GM12874 (cell line): ENCODE results near the gene NOP14.

Experiments used
- CTCF ChIP-seq: IDR thresholded peaks from 2 replicates; pipeline ENCODE4 v1.5.1; 2011; ENCODE audit warnings: low read depth, mild to moderate bottlenecking, control low read depth, low read length, moderate library complexity; ENCODE audit not compliant: insufficient read depth

The NOP14 gene

GRCh38 chr4:2995546-2996265, 32.5 kb upstream of the NOP14 start:
- TF ChIP-seq CTCF: no peak

DNA sequence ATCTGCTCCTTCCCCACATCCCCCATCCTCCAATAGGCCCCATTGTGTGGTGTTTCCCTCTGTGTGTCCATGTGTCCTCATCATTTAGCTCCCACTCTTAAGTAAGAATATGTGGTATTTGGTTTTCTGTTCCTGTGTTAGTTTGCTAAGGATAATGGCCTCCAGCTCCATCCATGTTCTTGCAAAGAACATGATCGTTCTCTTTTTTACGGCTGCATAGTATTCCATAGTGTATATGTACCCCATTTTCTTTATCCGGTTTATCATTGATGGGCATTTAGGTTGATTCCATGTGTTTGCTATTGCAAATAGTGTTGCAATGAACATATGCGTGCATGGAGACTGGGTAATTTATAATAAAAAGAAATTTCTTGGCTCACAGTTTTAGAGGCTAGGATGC, 31.7 kb upstream of the NOP14 start:
- no peak for TF ChIP-seq CTCF

GRCh38 chr4:2991243-2991642, 28.0 kb upstream of the NOP14 start:
- TF ChIP-seq CTCF: no peak

DNA sequence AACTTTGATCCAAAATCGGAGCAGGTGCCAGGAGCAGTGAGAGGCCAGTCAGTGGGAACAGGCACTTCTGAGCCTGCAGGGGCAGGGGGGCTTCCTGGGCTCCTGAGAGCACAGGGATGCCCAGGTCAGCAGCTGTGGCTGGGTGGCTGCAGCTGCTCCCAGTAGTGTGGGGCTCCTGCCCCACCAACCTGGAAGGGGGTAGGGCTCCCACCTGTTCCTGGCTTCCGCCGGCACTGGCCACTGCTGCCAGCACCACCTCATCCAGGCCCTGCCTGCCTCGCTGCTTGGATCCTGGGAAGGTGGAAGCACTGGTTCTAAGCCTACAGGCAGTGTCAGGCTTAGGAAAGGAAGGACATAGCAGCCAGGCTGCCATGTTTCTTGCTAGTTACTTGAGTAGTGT, 18.8 kb upstream of the NOP14 start:
- TF ChIP-seq CTCF: no peak

DNA sequence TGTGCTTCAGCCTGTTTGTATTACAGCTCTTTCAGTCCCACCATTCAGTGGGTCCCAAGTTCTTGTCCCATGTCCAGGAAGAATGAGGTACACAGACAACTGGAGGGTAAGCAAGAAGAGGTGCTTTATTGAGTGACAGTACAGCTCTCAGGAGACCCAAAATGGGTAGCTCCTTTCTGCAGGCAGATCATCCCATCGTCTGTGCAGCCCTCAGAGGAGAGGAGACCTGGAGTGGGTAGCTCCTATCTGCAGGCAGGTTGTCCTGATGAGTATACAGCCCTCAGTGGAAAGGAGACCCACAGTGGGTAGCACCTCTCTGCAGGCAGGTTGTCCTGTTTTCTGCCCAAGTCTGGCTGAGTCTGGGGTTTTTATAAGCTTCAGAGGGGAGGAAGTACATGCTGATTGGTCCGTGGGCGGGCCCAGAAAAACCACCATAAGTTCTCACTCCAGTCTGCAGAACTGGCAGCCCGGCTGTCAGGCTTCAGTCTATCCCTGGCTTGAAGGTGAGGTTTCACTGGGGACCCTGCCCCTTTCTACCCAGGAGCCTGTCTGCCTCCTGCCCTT, 18.1 kb upstream of the NOP14 start:
- TF ChIP-seq CTCF: no peak

- no peak for TF ChIP-seq CTCF
Measured at GRCh38 chr4:2977211-2978088, 14.2 kb upstream of the NOP14 start.

GRCh38 chr4:2971275-2971674, 8.1 kb upstream of the NOP14 start:
- no peak for TF ChIP-seq CTCF
